NCI-H2171 treated with DMSO at 0.1 percent for 48 hours (cell line): ENCODE results near the gene PHYHIPL.
"Not testable (repeated sequence)": the region's sequence is repeated elsewhere in the genome, so short reads cannot be mapped to it uniquely, and the experiment has no call there.

Experiments
- DNase-seq: peaks from one replicate; lab custom pipeline; 2025; lab: John Stamatoyannopoulos, UW

The PHYHIPL gene

GRCh38 chr10:59206204-59206720 is 29.8 kb downstream of the PHYHIPL start:
- DNase-seq = no peak

DNA sequence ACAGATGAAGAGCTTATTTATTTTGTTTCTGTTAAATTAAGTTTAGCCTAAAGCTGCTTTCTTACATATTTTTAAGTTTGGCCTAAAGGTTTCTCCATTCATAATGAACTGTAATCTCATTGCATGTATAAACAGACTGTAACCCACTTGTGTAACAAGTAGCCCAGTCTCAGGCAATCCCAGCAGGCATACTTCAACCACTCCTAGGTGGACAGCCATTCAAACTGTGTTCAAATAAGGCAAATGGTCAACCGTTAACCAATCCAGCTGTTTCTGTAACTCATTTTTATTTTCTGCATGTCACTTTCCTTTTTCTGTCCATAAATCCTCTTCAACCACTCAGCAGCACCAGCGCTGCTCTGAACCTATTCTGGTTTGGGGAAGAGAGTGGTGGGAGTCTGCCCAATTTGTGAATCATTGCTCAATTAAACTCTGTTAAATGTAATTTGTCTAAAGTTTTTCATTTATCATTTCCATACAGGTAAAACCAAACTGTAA is 35.9 kb downstream of the PHYHIPL start:
- no peak for DNase-seq

GRCh38 chr10:59214160-59214559 is 37.7 kb downstream of the PHYHIPL start:
- DNase-seq = no peak

- no peak for DNase-seq
These were observed 39.9 kb downstream of the PHYHIPL start for GRCh38 chr10:59216178-59216869.

DNA sequence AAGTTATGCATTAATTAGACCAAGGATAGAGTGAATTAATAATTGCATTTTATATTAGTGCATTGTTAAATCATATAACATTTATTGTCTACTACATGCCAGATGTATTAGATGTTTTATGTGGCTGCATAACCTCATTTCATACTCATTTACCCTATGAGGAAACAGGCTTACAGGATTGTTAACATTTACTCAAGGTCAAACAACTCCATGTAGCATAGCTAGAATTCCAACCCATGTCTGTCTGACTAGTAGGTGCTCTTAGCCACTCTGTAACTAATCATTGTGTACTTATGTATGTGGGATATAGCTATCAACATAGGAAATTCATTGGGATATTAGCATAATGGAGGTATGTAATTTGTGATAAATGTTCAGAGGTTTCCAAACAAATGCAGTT is 46.3 kb downstream of the PHYHIPL start:
- DNase-seq = no peak

DNA sequence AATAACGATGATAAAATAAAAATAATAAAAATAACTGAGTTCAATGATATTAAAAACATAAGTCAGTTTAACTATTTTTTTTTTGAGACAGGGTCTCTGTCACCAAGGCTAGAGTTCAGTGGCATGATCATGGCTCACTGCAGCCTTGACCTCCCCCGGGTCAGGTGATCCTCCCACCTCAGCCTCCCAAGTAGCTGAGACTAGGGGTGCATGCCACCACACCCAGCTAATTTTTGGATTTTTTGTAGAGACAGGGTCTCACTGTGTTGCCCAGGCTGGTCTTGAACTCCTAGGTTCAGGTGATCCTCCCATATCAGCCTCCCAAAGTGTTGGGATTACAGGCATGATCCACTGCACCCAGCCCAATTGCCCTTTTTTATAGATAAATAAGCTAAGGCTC is 47.2 kb downstream of the PHYHIPL start:
- DNase-seq = not testable (repeated sequence)

GRCh38 chr10:59225211-59225610 is 48.8 kb downstream of the PHYHIPL start:
- no peak for DNase-seq

DNA sequence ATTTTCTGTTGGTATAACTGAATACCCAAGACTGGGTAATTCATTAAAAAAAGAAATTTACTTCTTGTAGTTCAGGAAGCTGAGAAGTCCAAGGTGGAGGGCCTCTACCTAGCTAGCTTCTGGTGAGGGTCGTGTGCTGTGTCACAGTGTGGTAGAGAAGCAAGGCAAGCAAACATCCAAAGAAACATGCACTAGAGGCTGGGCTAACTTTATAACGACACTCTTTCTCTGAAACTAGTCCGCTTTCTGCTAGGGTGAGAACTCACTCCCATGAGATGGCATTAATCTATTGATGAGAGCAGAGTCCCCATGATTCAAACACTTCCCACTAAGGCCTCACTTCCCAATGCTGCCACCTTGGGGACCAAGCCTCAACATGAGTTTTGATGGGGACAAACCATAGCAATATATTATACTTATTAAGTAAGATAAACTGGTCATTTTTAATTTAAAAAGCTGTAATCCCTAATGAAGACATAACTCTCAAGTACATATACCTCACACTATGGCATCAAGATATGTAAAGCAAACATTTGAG is 50.8 kb downstream of the PHYHIPL start:
- no peak for DNase-seq

DNA sequence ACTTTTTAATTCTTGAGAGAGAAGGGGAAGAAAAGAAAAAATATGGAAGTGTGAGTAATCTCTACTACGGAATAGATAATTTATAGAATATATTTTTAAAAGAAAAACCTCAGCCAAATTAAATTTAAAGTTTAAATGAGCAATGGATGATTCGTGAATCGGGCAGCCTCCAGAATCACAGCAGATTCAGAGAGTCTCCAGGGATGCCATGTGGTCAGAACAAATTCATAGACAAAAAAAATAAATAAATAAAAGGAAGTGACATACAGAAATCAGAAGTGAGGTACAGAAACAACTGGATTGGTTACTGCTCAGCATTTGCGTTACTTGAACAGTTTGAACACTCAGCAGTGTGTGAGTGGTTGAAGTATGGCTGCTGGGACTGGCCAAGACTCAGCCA is 53.0 kb downstream of the PHYHIPL start:
- no peak for DNase-seq

DNA sequence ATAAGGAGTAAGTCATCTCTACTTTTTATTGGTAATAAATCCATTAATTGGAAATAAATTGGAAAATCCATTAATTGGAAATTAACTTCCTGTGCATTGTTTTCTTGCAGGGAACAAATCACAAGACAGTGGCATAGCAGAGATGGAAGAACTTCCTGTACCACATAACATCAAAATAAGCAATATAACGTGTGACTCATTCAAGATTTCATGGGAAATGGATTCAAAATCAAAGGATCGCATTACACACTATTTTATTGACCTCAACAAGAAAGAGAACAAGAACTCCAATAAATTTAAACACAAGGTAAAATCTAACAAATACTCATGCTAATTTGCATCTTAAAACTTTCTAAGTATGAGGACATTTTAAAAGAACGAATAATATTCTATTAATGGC is 57.8 kb downstream of the PHYHIPL start:
- DNase-seq = no peak

DNA sequence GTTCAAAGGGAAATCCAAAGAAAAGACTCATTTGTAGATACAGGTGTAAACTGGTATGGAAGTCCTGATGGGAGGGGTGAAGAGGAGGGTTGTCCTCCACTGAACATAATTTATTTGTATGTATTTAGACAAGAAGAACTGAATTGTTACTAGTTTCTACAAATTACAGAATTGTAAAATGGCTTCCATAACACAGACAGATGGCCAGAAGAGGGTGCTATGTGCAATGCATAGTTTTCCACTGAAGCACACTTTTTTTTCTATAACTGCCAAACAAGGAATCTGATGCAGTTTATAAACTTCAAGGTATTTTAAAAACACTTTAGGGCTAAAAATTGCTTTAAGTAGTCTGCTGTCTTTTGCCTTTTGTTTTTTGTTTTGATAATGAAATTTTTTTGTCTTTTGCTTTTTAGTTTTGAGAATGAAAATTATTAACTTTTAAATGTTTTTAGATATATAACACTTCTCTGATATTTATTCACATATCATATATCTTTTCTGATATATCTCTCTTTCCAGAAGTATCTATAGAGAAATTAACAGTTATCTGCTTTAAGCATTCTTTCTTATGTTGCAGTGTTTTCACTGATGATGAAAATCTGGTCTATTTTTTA is 58.5 kb downstream of the PHYHIPL start:
- peak; percentile 12 for DNase-seq

GRCh38 chr10:59236064-59236697 is 59.7 kb downstream of the PHYHIPL start:
- DNase-seq = no peak

DNA sequence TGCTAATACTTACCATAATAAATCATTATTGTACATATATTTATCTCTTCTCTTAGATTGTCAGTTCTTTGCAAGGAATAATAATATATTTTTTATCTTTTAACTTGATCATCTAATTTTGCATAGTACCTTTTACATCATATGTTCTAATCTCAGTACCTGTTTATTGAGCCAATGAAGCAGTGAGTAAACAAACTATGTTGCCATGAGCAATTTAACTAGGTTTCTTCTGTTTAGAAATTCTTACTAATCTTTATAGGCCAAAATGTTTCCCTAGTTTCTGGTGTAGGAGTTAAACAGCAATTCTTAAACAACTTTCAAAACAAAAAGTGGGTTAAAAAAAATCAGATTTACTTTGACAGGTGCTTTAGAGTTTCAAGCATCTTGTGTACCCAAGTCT is 61.3 kb downstream of the PHYHIPL start:
- no peak for DNase-seq

DNA sequence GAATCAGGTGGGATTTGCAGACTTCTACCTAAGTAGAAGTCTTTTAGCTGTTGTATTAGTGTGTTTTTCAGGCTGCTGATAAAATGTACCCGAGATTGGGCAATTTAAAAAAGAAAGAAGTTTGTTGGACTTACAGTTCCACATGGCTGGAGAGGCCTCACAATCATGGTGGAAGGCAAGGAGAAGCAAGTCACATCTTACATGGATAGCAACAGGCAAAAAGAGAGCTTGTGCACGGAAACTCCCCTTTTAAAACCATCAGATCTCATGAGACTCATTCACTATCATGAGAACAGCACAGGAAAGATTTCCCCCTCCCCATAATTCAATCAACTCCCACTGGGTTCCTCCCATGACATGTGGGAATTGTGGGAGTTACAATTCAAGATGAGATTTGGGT is 62.7 kb downstream of the PHYHIPL start:
- DNase-seq = not testable (repeated sequence)

DNA sequence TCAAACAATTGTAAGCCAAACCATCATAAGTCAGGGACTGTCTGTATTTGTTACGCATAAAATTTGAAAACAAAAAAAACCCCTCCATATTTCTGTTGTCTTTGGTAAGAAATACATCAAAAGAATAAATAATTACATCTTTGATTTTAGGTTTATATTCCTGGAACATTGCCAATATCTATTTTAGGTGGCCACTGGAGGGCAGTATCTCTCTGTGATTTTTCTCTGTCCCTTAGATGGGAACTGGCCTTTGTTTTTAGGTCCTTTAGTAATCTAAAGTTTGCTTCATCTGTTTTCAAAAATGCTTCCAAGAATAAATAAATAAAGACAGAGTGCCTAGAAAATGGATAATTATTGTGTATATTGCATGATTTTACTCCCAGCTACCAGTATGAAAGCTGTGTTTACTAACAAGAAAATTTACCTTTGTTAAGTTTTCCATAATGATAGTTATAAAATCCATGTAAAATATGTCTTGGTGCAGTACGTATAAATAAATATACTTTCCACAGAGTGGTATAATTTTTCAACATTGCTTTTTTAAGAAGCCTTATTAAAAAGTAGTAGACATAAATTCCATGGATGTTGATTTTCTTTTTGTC is 64.2 kb downstream of the PHYHIPL start:
- DNase-seq = peak; percentile 2

DNA sequence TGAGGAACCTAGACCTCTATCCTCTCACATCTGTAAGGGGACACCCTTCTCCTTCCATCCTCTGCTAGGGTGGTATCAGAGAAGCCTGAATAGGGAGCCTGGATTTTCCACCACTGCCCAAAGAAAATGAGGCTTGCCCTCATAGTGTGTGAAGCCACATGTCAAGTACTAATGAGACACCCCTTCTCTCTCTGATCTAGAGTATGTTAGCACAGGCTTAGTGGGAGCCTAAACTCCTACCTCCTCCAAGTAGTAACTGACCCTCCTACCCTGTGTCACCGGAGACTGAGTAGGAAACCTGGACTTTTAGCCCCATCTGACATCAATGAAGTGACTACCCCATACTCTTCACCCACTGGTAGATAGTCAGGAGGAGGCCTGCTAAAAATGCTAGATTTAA is 65.6 kb downstream of the PHYHIPL start:
- no peak for DNase-seq

- DNase-seq = no peak
These were observed 66.5 kb downstream of the PHYHIPL start for GRCh38 chr10:59242991-59243390.

DNA sequence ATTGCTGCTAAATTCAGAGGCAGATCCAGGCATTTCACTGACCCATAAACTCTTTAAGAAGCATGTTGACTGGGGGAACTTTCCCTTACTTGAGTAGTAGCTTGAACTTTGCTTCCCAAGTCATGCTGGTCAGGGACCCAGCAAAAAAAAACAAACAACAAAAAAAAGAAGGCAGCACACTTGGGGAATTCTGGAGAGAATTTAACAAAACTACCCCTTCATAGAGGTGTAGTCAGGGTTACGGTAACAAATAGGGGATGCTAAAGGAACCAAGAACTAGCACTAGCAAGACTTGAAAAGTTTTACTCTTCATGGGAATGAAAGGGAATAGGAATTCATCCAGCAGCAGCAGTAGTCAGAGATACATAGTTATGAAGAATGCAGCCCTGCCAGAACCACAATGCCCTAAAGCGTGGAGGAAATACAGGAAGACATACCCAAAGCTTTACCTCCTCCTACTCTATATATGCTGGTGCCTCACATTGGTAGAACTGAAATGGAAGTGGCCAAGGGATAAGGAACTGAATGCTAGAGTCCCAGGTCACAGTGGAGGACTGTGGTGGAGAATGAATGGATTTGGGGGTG is 67.3 kb downstream of the PHYHIPL start:
- no peak for DNase-seq

GRCh38 chr10:59244871-59245270 is 68.4 kb downstream of the PHYHIPL start:
- no peak for DNase-seq

DNA sequence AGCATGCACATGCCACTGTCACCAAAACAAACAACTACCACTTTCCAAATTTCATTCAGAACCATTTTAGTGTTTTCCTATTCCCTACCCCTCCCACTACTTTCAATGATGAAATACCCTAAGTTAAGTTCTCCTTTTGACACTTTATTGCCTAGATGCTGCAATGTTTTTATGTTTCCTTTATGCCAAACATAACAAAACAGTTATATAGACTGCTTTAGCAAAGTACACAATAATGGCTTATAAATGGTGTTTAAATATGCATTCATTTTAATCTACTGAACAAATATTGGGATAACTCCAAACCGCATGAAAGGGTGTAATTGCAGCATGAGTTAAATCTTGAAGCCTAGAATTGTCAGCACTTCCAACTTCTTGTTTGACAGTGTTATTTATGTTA is 69.2 kb downstream of the PHYHIPL start:
- no peak for DNase-seq

DNA sequence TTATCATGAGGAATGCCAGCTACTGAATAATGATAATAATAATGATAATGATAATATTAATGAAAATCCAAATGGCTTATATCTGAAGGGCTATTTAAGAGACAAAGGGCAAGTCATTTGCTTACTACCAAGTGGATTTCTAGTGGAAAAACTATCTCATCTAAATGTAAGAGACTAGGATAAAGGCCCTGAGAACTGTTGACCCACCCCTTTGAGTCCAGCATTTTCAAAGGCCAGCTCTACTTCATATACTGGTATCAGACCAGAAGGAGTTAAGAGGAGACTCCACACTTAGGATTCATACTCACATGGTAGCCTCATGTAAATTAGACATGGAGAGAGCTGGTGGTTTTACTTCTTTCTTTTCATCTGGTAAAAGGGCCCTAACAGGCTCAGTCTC is 76.0 kb downstream of the PHYHIPL start:
- no peak for DNase-seq

- no peak for DNase-seq
These were observed 79.0 kb downstream of the PHYHIPL start for GRCh38 chr10:59255463-59255862.
